Tibial nerve (tissue), 4 donors: ENCODE measurements around the gene PSMA5. TPM values are rescaled to one million over a fixed set of nuclear protein-coding genes. Genes with fewer than 3 reads are reported as not detected.

Experiments
- DNase-seq, 2 donors: peaks; one replicate each; pipeline ENCODE4 v3.0.0-alpha.2; 2019; ENCODE audit warnings: low spot score in 2 of 2
- H3K27ac ChIP-seq, 4 donors: fragments of 200-600 bp; sonication (generic) in 3 of 4; one replicate each; pipeline ENCODE4 v1.5.1; 2017 to 2019; ENCODE audit warnings: mild to moderate bottlenecking in 1 of 4
- H3K27me3 ChIP-seq, 2 donors: fragments of 200-600 bp; sonication (generic) in 1 of 2; one replicate each; pipeline versions ENCODE4 v1.5.1 to v1.6.0; 2017 to 2019
- H3K36me3 ChIP-seq, 3 donors: fragments of 200-600 bp; sonication (generic); one replicate each; pipeline ENCODE4 v1.5.1; 2018 to 2019
- H3K4me1 ChIP-seq, 4 donors: fragments of 200-600 bp; sonication (generic) in 3 of 4; one replicate each; pipeline ENCODE4 v1.5.1; 2017 to 2019
- H3K4me3 ChIP-seq, 4 donors: fragments of 200-600 bp; sonication (generic) in 3 of 4; one replicate each; pipeline ENCODE4 v1.5.1; 2017 to 2019; ENCODE audit warnings: mild to moderate bottlenecking in 1 of 4, moderate library complexity in 1 of 4
- H3K9me3 ChIP-seq, 4 donors: fragments of 200-600 bp; sonication (generic) in 3 of 4; one replicate each; pipeline ENCODE4 v1.5.1; 2017 to 2019
- EP300 ChIP-seq, 2 donors: sonication (generic); formaldehyde crosslinking; IDR thresholded peaks; one replicate each; pipeline ENCODE4 v1.6.1; 2017; ENCODE audit warnings: antibody characterized with exemption in 2 of 2, mild to moderate bottlenecking in 1 of 2
- POLR2A ChIP-seq, 2 donors: fragments of 450-650 bp; IDR thresholded peaks; one replicate each; pipeline ENCODE4 v1.6.1; 2017; ENCODE audit warnings: antibody characterized with exemption in 2 of 2, mild to moderate bottlenecking in 2 of 2, moderate library complexity in 2 of 2
- WGBS, 2 donors: methylation state at CpG; one replicate each; pipeline ENCODE4 v1.1.5; 2018; 5-methylcytosine and 5-hydroxymethylcytosine counted together
- total RNA-seq, 4 donors: library from RNA; depleted of rRNA; stranded (reverse); fragments of >200 nt; gene quantifications; one replicate each; pipeline ENCODE4 v1.1.0, GENCODE V29; 2016
- TF ChIP-seq, protein P1 (sequence below), 5 experiments: fragments of 200-600 bp in 3 of 5; fragments of 450-650 bp in 2 of 5; sonication (generic) in 3 of 5; IDR thresholded peaks; one replicate each; pipeline ENCODE4 v1.5.1; 2016 to 2019; ENCODE audit warnings: antibody characterized with exemption in 5 of 5, mild to moderate bottlenecking in 3 of 5, moderate library complexity in 2 of 5

The PSMA5 gene
- total RNA-seq, 4 donors from 2014 or later = 20.5 to 28.8 (median 24.9) TPM

GRCh38 chr1:109370712-109371340 is 55.4 kb downstream of the PSMA5 start:
- Histone ChIP-seq H3K9me3 (no peaks in the 10 kb centered on the region), H3K27me3 (no peaks in the 10 kb centered on the region), H3K27ac (peak overlapping the region; percentile 58 to 90 (median 80)), H3K36me3 (peaks cover 5 to 17% (median 7%) of the 10 kb centered on the region in 3 donors), H3K4me1 (peaks cover 0 to 61% (median 27%) of the 10 kb centered on the region in 4 donors), H3K4me3 (peak overlapping the region in 1 of 4 donors; percentile 3)
- DNase-seq = peak in 1 of 2 donors; percentile 32
- 11 to 30% methylated on average over 7 of the region's 7 CpGs for WGBS, 2 donors
- peak in 1 of 2 donors; percentile 21 for TF ChIP-seq POLR2A (IDR thresholded peaks at IDR 0.05)
- peak; percentile 61 to 79 for TF ChIP-seq EP300 (IDR thresholded peaks at IDR 0.05)
- TF ChIP-seq, protein P1, sequence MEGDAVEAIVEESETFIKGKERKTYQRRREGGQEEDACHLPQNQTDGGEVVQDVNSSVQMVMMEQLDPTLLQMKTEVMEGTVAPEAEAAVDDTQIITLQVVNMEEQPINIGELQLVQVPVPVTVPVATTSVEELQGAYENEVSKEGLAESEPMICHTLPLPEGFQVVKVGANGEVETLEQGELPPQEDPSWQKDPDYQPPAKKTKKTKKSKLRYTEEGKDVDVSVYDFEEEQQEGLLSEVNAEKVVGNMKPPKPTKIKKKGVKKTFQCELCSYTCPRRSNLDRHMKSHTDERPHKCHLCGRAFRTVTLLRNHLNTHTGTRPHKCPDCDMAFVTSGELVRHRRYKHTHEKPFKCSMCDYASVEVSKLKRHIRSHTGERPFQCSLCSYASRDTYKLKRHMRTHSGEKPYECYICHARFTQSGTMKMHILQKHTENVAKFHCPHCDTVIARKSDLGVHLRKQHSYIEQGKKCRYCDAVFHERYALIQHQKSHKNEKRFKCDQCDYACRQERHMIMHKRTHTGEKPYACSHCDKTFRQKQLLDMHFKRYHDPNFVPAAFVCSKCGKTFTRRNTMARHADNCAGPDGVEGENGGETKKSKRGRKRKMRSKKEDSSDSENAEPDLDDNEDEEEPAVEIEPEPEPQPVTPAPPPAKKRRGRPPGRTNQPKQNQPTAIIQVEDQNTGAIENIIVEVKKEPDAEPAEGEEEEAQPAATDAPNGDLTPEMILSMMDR (IDR thresholded peaks at IDR 0.05) = no peak

DNA sequence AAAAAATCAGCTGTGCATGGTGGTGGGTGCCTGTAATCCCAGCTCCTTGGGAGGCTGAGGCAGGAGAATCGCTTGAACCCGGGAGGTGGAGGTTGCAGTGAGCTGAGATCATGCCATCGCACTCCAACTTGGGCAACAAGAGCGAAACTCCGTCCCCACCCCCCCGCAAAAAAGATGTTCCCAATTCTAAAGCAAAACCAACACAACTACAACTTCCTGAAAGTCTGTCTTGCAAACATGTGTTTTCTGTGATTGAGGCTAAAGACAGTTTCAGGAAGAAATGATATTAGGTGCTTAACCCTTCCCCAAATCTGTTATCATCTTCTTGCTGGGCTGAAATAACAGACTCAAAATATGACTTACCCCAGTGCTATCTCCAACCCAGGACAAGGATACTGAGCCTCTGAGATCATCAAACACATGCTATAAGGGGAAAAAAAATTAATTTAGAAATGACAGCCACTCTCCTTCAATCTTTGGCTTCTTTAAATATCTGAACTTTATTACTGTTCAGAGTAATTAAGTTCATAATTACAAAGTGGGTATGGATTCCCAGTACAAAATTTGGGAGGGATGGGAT is 57.0 kb downstream of the PSMA5 start:
- H3K4me1 ChIP-seq = peaks cover 0 to 57% (median 27%) of the 10 kb centered on the region in 4 donors
- peak in 1 of 2 donors; percentile 29 for DNase-seq
- 87 to 88% methylated on average over 6 of the region's 6 CpGs for WGBS, 2 donors
- no peak overlapping the region for H3K4me3 ChIP-seq
- H3K27ac ChIP-seq = peak overlapping the region; percentile 58 to 90 (median 80)
- peaks cover 5 to 25% (median 7%) of the 10 kb centered on the region in 3 donors for H3K36me3 ChIP-seq
- no peaks in the 10 kb centered on the region for H3K9me3 ChIP-seq
- TF ChIP-seq, protein P1 (IDR thresholded peaks at IDR 0.05) = no peak
- TF ChIP-seq EP300 (IDR thresholded peaks at IDR 0.05) (peak in 1 of 2 donors; percentile 10), POLR2A (IDR thresholded peaks at IDR 0.05) (no peak)
- no peaks in the 10 kb centered on the region for H3K27me3 ChIP-seq

DNA sequence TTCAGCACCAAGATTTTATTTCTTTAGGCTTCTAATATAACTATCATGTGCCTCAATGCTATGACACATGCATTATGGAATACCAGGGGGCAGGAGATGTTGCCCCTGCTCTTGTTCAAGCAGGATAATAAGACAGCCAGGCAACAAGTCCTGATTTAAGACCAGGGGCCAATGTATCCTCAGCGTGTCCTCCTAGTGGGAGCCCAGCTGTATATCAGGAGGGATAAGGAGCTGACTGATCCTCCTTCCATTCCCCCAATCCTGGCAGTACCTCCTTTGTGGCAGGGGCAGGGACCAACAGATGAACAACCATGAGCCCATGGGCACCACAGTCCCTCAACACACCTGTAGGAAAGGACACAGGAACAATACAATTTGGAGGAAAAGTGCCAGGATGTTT is 57.8 kb downstream of the PSMA5 start:
- no peak overlapping the region for H3K4me3 ChIP-seq
- peaks cover 7 to 25% (median 8%) of the 10 kb centered on the region in 3 donors for H3K36me3 ChIP-seq
- H3K27ac ChIP-seq = peak overlapping the region in 3 of 4 donors; percentile 58 to 90 (median 88)
- H3K4me1 ChIP-seq = peaks cover 0 to 51% (median 27%) of the 10 kb centered on the region in 4 donors
- H3K9me3 ChIP-seq = no peaks in the 10 kb centered on the region
- H3K27me3 ChIP-seq = no peaks in the 10 kb centered on the region
- WGBS, 2 donors = 80 to 82% methylated on average over 1 of the region's 1 CpG
- TF ChIP-seq, protein P1 (IDR thresholded peaks at IDR 0.05) = no peak
- TF ChIP-seq EP300 (IDR thresholded peaks at IDR 0.05) (no peak), POLR2A (IDR thresholded peaks at IDR 0.05) (no peak)
- DNase-seq = no peak

- no peaks in the 10 kb centered on the region for H3K9me3 ChIP-seq
- no peak overlapping the region for H3K4me3 ChIP-seq
- H3K27ac ChIP-seq = peak overlapping the region in 1 of 4 donors; percentile 90
- peaks cover 7 to 25% (median 9%) of the 10 kb centered on the region in 3 donors for H3K36me3 ChIP-seq
- no peak for DNase-seq
- no peak for TF ChIP-seq POLR2A (IDR thresholded peaks at IDR 0.05)
- TF ChIP-seq, protein P1 (IDR thresholded peaks at IDR 0.05) = no peak
- TF ChIP-seq EP300 (IDR thresholded peaks at IDR 0.05) = no peak
- no peaks in the 10 kb centered on the region for H3K27me3 ChIP-seq
- peaks cover 0 to 44% (median 25%) of the 10 kb centered on the region in 4 donors for H3K4me1 ChIP-seq
- 87 to 88% methylated on average over 3 of the region's 3 CpGs for WGBS, 2 donors
These were observed 58.6 kb downstream of the PSMA5 start for GRCh38 chr1:109367626-109368025.

GRCh38 chr1:109365642-109366204 is 60.5 kb downstream of the PSMA5 start:
- H3K9me3 ChIP-seq = no peaks in the 10 kb centered on the region
- H3K27ac ChIP-seq = no peak overlapping the region
- WGBS, 2 donors = 86 to 87% methylated on average over 2 of the region's 2 CpGs
- H3K4me3 ChIP-seq = no peak overlapping the region
- H3K4me1 ChIP-seq = peaks cover 0 to 42% (median 14%) of the 10 kb centered on the region in 4 donors
- no peak for TF ChIP-seq EP300 (IDR thresholded peaks at IDR 0.05)
- TF ChIP-seq, protein P1 (IDR thresholded peaks at IDR 0.05) = no peak
- no peak for TF ChIP-seq POLR2A (IDR thresholded peaks at IDR 0.05)
- DNase-seq = no peak
- no peaks in the 10 kb centered on the region for H3K27me3 ChIP-seq
- H3K36me3 ChIP-seq = peaks cover 7 to 25% (median 9%) of the 10 kb centered on the region in 3 donors
